DND-41 (cell line): ENCODE results near the gene VIPR1.

ENCODE experiments used
- ATAC-seq: fragments of 200-7000 bp; cut with Tn5 transposase; 3 replicates; pipeline ENCODE4 v1.9.1; 2021; ENCODE audit warnings: low read depth; ENCODE audit not compliant: insufficient read depth
- DNase-seq: peaks from one replicate; pipeline ENCODE4 v3.0.0-alpha.2; 2020
- H2AFZ ChIP-seq: 2 replicates; pipeline ENCODE4 v1.6.0; 2012; ENCODE audit warnings: low read depth, low read length
- H3K27ac ChIP-seq: 2 replicates; pipeline ENCODE4 v1.5.1; 2012; ENCODE audit warnings: low read length, inconsistent platforms
- H3K27me3 ChIP-seq: fragments of 200-600 bp; sonication (generic); 2 replicates; pipeline ENCODE4 v1.6.0; 2012; ENCODE audit warnings: low read length, mild to moderate bottlenecking, inconsistent platforms; ENCODE audit not compliant: insufficient read depth, poor library complexity
- H3K36me3 ChIP-seq: 2 replicates; pipeline ENCODE4 v1.5.1; 2012; ENCODE audit warnings: low read length, inconsistent platforms; ENCODE audit not compliant: insufficient read depth
- H3K4me1 ChIP-seq: 2 replicates; pipeline ENCODE4 v1.5.1; 2012; ENCODE audit warnings: mild to moderate bottlenecking, low read length; ENCODE audit not compliant: insufficient read depth
- H3K4me2 ChIP-seq: 2 replicates; pipeline ENCODE4 v1.6.0; 2012; ENCODE audit warnings: mild to moderate bottlenecking, moderate library complexity, low read length, inconsistent platforms; ENCODE audit not compliant: insufficient read depth
- H3K4me3 ChIP-seq, 2 experiments: fragments of 200-600 bp in 1 of 2; shearing (Covaris generic) in 1 of 2; 2 replicates each; pipeline ENCODE4 v1.5.1; 2012 to 2016; ENCODE audit warnings: inconsistent platforms in 2 of 2, low read length in 2 of 2, mild to moderate bottlenecking in 2 of 2, low read depth in 1 of 2, moderate library complexity in 1 of 2
- H3K79me2 ChIP-seq: 2 replicates; pipeline ENCODE4 v1.6.0; 2012; ENCODE audit warnings: low read length, inconsistent platforms; ENCODE audit not compliant: insufficient read depth
- H3K9ac ChIP-seq: 2 replicates; pipeline ENCODE4 v1.6.0; 2012; ENCODE audit warnings: low read depth, mild to moderate bottlenecking, inconsistent platforms, low read length, moderate library complexity
- H3K9me3 ChIP-seq: 2 replicates; pipeline ENCODE4 v1.5.1; 2012; ENCODE audit warnings: low read length, moderate library complexity, mild to moderate bottlenecking, inconsistent platforms; ENCODE audit not compliant: insufficient read depth, severe bottlenecking
- H4K20me1 ChIP-seq: 2 replicates; pipeline ENCODE4 v1.6.0; 2012; ENCODE audit warnings: low read length; ENCODE audit not compliant: insufficient read depth
- EZH2 ChIP-seq: IDR thresholded peaks from 3 replicates; pipeline ENCODE4 v1.6.1; 2012; ENCODE audit warnings: borderline replicate concordance, low read depth, mild to moderate bottlenecking, moderate library complexity, low read length, inconsistent platforms; ENCODE audit not compliant: severe bottlenecking
- TF ChIP-seq, protein P1 (sequence below): IDR thresholded peaks from 2 replicates; pipeline ENCODE4 v1.5.1; 2012; ENCODE audit warnings: borderline replicate concordance, low read length, moderate library complexity, mild to moderate bottlenecking; ENCODE audit not compliant: poor library complexity, severe bottlenecking; ENCODE audit errors: extremely low read depth

Gene VIPR1

DNA sequence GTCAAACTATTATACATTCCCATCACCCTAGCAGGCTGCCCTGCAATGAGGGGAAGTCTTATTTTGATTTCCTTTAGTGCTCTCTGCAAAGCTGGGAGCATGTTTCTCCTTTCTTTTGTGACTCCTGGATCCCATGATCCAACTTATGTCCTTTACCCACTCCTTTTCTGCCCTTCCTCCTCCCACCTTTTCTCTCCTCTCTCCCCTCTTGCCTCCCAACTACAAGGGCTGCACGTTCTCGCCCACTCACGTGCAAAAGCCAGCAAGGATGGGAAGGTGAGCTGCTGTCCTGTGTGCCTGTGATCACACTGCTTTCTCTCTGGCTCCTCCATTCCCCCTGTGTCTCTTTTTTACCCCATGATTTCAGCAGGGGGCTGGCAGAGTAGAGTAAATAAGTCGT lies 6.1 kb downstream of the VIPR1 start:
- Histone ChIP-seq H3K4me1 (no peaks in the 10 kb centered on the region), H3K27ac (no peak overlapping the region), H3K79me2 (no peaks in the 10 kb centered on the region), H3K9me3 (no peaks in the 10 kb centered on the region), H3K4me2 (no peak overlapping the region), H3K36me3 (no peaks in the 10 kb centered on the region), H3K9ac (no peak overlapping the region), H3K4me3 (no peak overlapping the region), H2AFZ (no peak overlapping the region), H4K20me1 (no peaks in the 10 kb centered on the region), H3K27me3 (no peaks in the 10 kb centered on the region)
- TF ChIP-seq EZH2, result no peak
- DNase-seq (no peak), ATAC-seq (no peak)

DNA sequence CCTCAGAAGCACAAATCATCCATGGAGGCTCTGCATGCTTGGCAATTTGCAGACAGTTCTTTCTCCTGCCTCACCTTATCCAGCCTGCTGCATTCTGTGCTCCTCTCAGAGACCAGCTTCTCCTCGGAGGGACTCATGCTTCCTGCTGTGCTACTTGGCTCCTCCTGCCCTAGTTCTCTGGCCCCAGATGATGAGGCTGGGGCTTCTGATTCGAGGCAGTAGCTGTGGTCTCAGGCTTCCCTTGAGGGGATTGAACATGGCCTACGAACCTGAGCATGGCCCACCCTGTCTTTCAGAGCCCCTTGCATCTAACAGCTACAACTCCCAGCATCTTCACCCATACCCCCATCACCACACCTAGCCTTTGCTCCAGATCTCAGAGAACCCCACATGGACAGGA lies 6.7 kb downstream of the VIPR1 start:
- no peak overlapping the region for H3K4me2 ChIP-seq
- DNase-seq (no peak), ATAC-seq (no peak)

DNA sequence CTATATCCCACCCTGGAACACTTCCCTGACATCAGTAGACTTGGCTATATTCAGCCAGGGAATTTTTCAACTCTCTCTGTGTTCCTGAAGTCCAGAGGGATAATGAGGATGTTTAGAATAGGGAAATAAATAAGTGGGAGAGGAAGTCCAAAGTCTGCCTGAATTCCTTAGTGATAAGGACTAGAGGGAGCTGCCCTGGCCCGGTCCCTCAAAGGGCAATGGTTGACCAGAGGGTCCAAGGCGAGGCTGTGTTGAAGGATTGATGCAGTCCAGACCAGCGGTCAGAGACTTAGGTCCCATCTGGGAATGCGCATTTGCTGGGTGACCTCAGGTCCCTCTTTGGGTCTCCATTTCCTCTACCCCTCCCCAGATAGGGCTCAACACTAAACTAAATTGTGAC lies 7.9 kb downstream of the VIPR1 start:
- ATAC-seq (no peak), DNase-seq (no peak)
- Histone ChIP-seq H3K4me3 (no peak overlapping the region), H4K20me1 (no peaks in the 10 kb centered on the region), H3K9ac (no peak overlapping the region), H3K27ac (no peak overlapping the region), H2AFZ (no peak overlapping the region), H3K79me2 (no peaks in the 10 kb centered on the region), H3K27me3 (no peaks in the 10 kb centered on the region), H3K36me3 (no peaks in the 10 kb centered on the region), H3K9me3 (no peaks in the 10 kb centered on the region), H3K4me1 (no peaks in the 10 kb centered on the region), H3K4me2 (no peak overlapping the region)
- no peak for TF ChIP-seq EZH2
- TF ChIP-seq, protein P1, sequence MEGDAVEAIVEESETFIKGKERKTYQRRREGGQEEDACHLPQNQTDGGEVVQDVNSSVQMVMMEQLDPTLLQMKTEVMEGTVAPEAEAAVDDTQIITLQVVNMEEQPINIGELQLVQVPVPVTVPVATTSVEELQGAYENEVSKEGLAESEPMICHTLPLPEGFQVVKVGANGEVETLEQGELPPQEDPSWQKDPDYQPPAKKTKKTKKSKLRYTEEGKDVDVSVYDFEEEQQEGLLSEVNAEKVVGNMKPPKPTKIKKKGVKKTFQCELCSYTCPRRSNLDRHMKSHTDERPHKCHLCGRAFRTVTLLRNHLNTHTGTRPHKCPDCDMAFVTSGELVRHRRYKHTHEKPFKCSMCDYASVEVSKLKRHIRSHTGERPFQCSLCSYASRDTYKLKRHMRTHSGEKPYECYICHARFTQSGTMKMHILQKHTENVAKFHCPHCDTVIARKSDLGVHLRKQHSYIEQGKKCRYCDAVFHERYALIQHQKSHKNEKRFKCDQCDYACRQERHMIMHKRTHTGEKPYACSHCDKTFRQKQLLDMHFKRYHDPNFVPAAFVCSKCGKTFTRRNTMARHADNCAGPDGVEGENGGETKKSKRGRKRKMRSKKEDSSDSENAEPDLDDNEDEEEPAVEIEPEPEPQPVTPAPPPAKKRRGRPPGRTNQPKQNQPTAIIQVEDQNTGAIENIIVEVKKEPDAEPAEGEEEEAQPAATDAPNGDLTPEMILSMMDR, result no peak

More for the DNA sequence above, 6.7 kb downstream of the VIPR1 start:
- no peak overlapping the region for H3K27ac ChIP-seq
- TF ChIP-seq, protein P1, result no peak
- no peak for TF ChIP-seq EZH2
- no peak overlapping the region for H3K9ac ChIP-seq
- no peaks in the 10 kb centered on the region for H3K4me1 ChIP-seq
- no peak overlapping the region for H3K4me3 ChIP-seq
- no peak overlapping the region for H2AFZ ChIP-seq
- no peaks in the 10 kb centered on the region for H4K20me1 ChIP-seq
- H3K27me3 ChIP-seq, result no peaks in the 10 kb centered on the region
- H3K79me2 ChIP-seq, result no peaks in the 10 kb centered on the region
- H3K9me3 ChIP-seq, result no peaks in the 10 kb centered on the region
- H3K36me3 ChIP-seq, result no peaks in the 10 kb centered on the region

DNA sequence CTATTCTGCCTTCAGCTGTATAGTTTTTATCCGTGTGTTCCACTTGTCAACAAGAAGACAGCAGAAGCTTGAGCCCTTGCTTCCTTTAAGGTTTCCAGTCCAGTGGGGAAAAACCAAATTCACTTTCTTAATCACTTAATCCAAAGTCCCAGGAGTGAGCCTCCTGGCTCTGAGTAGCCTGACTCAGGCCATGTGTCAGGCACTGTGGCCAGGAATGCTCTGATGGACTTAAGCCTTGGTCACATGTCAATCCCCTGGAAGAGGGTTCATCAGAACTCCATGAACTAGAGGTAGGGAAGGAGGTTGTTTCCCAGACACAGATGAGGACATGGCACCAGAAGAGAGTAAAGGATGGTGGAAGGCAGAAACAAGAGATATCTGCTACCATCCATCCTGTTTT lies 8.8 kb downstream of the VIPR1 start:
- TF ChIP-seq EZH2, result no peak
- TF ChIP-seq, protein P1, result no peak
- Histone ChIP-seq H3K4me1 (no peaks in the 10 kb centered on the region), H3K4me3 (no peak overlapping the region), H3K9me3 (no peaks in the 10 kb centered on the region), H3K9ac (no peak overlapping the region), H3K27me3 (no peaks in the 10 kb centered on the region), H3K4me2 (no peak overlapping the region), H3K36me3 (no peaks in the 10 kb centered on the region), H4K20me1 (no peaks in the 10 kb centered on the region), H2AFZ (no peak overlapping the region), H3K79me2 (no peaks in the 10 kb centered on the region), H3K27ac (no peak overlapping the region)
- ATAC-seq (no peak), DNase-seq (no peak)
